Activated CD8-positive, alpha-beta memory T cell treated with anti-CD3 and anti-CD28 coated beads, Interleukin-2, amount 50 U/mL, for 1 hour (primary cell): ENCODE measurements around the gene ARHGEF4.

Experiments
- DNase-seq: peaks from one replicate; pipeline ENCODE4 v3.0.0-alpha.2; 2020; ENCODE audit errors: extremely low read depth

ARHGEF4 gene

GRCh38 chr2:130851624-130852382 is 15.1 kb downstream of the ARHGEF4 start:
- DNase-seq = no peak

GRCh38 chr2:130852521-130853115 is 15.9 kb downstream of the ARHGEF4 start:
- no peak for DNase-seq

- DNase-seq = no peak
Observed at GRCh38 chr2:130853391-130853790, 16.7 kb downstream of the ARHGEF4 start.

- no peak for DNase-seq
Observed at GRCh38 chr2:130854301-130854700, 17.6 kb downstream of the ARHGEF4 start.

GRCh38 chr2:130864830-130865800 is 28.4 kb downstream of the ARHGEF4 start:
- no peak for DNase-seq

GRCh38 chr2:130869441-130870160 is 32.9 kb downstream of the ARHGEF4 start:
- no peak for DNase-seq

- DNase-seq = no peak
Observed at GRCh38 chr2:130870161-130870485, 33.4 kb downstream of the ARHGEF4 start.

GRCh38 chr2:130870779-130871178 is 34.1 kb downstream of the ARHGEF4 start:
- DNase-seq = no peak

- no peak for DNase-seq
Observed at GRCh38 chr2:130871843-130872740, 35.4 kb downstream of the ARHGEF4 start.

GRCh38 chr2:130872741-130873125 is 36.0 kb downstream of the ARHGEF4 start:
- no peak for DNase-seq

- DNase-seq = no peak
Observed at GRCh38 chr2:130873700-130874346, 37.1 kb downstream of the ARHGEF4 start.

GRCh38 chr2:130874512-130874911 is 37.8 kb downstream of the ARHGEF4 start:
- DNase-seq = no peak

- DNase-seq = no peak
Observed at GRCh38 chr2:130875935-130876334, 39.2 kb downstream of the ARHGEF4 start.

- DNase-seq = no peak
Observed at GRCh38 chr2:130877258-130877657, 40.5 kb downstream of the ARHGEF4 start.

- DNase-seq = no peak
Observed at GRCh38 chr2:130878316-130878715, 41.6 kb downstream of the ARHGEF4 start.

GRCh38 chr2:130878933-130879332 is 42.2 kb downstream of the ARHGEF4 start:
- DNase-seq = no peak

- DNase-seq = no peak
Observed at GRCh38 chr2:130882111-130882690, 45.5 kb downstream of the ARHGEF4 start.

GRCh38 chr2:130882991-130883390 is 46.3 kb downstream of the ARHGEF4 start:
- DNase-seq = no peak

GRCh38 chr2:130883496-130883895 is 46.8 kb downstream of the ARHGEF4 start:
- DNase-seq = no peak

- DNase-seq = no peak
Observed at GRCh38 chr2:130884013-130884412, 47.3 kb downstream of the ARHGEF4 start.
